Upper lobe of left lung (tissue), 4 donors: ENCODE measurements around the gene CACNB3.

ENCODE experiments used
- POLR2A ChIP-seq, 4 donors: fragments of 450-650 bp; IDR thresholded peaks; one replicate each; pipeline ENCODE4 v1.5.1; 2016 to 2017; ENCODE audit warnings: antibody characterized with exemption in 4 of 4, mild to moderate bottlenecking in 2 of 4
- POLR2AphosphoS5 ChIP-seq, 2 donors: sonication (generic); formaldehyde crosslinking; IDR thresholded peaks; one replicate each; pipeline ENCODE4 v1.5.1; 2017; ENCODE audit warnings: antibody characterized with exemption in 2 of 2
- TF ChIP-seq, protein P1 (sequence below), 6 experiments: fragments of 450-650 bp in 4 of 6; fragments of 200-600 bp in 2 of 6; sonication (generic) in 2 of 6; IDR thresholded peaks; one replicate each; pipeline ENCODE4 v1.5.1; 2016 to 2019; ENCODE audit warnings: antibody characterized with exemption in 6 of 6

DNA sequence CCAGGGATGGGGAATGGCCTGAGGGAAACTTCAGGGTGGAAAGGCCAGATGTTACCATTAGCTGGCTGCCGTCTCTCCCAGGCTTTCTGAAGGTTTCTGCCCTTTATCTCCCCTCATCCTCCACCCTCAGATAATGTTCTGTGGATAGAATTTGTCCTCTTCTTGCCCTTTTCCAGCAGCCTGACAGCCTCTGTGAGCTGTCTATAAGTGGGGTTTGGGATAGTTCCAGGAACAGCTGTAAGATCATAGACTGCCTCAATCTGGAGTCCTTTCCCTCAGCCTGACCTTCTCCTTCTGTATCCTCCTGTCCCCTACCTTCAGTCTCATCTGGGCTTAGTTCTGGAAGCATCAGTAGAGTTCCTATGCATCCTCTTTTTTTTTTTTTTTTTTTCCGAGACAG, 50.2 kb downstream of the CACNB3 start:
- TF ChIP-seq POLR2A (IDR thresholded peaks at IDR 0.05) (no peak), POLR2AphosphoS5 (IDR thresholded peaks at IDR 0.05) (no peak)
- TF ChIP-seq, protein P1, sequence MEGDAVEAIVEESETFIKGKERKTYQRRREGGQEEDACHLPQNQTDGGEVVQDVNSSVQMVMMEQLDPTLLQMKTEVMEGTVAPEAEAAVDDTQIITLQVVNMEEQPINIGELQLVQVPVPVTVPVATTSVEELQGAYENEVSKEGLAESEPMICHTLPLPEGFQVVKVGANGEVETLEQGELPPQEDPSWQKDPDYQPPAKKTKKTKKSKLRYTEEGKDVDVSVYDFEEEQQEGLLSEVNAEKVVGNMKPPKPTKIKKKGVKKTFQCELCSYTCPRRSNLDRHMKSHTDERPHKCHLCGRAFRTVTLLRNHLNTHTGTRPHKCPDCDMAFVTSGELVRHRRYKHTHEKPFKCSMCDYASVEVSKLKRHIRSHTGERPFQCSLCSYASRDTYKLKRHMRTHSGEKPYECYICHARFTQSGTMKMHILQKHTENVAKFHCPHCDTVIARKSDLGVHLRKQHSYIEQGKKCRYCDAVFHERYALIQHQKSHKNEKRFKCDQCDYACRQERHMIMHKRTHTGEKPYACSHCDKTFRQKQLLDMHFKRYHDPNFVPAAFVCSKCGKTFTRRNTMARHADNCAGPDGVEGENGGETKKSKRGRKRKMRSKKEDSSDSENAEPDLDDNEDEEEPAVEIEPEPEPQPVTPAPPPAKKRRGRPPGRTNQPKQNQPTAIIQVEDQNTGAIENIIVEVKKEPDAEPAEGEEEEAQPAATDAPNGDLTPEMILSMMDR (IDR thresholded peaks at IDR 0.05), result no peak
